ENCODE results near the gene ASTN1.

The ASTN1 gene

DNA sequence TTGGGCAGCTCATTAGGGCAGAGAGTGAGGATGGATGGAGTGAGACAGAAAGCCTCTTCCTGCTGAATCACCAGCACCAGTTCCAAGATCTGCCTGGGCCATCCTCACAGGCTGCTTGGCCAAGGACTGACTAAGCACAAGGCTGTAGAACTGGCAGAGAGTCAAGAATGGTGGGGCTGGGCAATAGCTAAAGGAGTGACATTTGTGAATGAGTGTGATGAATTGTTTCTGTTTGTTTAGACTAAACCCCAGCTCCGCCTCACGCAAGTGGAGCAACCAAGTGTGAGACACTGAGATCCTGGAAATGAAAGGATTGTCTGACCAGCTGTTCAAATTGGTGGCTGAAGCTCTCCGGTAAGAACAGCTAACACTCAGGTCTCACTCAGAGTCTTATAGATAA lies 44.8 kb upstream of the ASTN1 start (continued):
- TF ChIP-seq, protein P1, sequence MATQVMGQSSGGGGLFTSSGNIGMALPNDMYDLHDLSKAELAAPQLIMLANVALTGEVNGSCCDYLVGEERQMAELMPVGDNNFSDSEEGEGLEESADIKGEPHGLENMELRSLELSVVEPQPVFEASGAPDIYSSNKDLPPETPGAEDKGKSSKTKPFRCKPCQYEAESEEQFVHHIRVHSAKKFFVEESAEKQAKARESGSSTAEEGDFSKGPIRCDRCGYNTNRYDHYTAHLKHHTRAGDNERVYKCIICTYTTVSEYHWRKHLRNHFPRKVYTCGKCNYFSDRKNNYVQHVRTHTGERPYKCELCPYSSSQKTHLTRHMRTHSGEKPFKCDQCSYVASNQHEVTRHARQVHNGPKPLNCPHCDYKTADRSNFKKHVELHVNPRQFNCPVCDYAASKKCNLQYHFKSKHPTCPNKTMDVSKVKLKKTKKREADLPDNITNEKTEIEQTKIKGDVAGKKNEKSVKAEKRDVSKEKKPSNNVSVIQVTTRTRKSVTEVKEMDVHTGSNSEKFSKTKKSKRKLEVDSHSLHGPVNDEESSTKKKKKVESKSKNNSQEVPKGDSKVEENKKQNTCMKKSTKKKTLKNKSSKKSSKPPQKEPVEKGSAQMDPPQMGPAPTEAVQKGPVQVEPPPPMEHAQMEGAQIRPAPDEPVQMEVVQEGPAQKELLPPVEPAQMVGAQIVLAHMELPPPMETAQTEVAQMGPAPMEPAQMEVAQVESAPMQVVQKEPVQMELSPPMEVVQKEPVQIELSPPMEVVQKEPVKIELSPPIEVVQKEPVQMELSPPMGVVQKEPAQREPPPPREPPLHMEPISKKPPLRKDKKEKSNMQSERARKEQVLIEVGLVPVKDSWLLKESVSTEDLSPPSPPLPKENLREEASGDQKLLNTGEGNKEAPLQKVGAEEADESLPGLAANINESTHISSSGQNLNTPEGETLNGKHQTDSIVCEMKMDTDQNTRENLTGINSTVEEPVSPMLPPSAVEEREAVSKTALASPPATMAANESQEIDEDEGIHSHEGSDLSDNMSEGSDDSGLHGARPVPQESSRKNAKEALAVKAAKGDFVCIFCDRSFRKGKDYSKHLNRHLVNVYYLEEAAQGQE (tag by site-specific recombination; IDR thresholded peaks at IDR 0.05) = no peak
- TF ChIP-seq PRDM1 (tag by site-specific recombination; IDR thresholded peaks at IDR 0.05) (no peak), KLF1 (tag by site-specific recombination; IDR thresholded peaks at IDR 0.05) (peak; percentile 53; the same call in 1 of the 2 replicates), GLIS2 (tag by site-specific recombination; IDR thresholded peaks at IDR 0.05) (no peak), GLIS1 (tag by site-specific recombination; IDR thresholded peaks at IDR 0.05) (peak; percentile 32; the same call in 1 of the 2 replicates), ZSCAN16 (tag by site-specific recombination; IDR thresholded peaks at IDR 0.05) (no peak), BCL11B (tag by site-specific recombination; IDR thresholded peaks at IDR 0.05; ENCODE audit: low read depth) (no peak), SETDB1 (IDR thresholded peaks at IDR 0.05; ENCODE audit: insufficient read length, low read length) (no peak), ZNF416 (tag by site-specific recombination; IDR thresholded peaks at IDR 0.05) (no peak), ZNF777 (tag by site-specific recombination; IDR thresholded peaks at IDR 0.05; ENCODE audit: borderline replicate concordance) (no peak), ZNF169 (tag by site-specific recombination; IDR thresholded peaks at IDR 0.05) (no peak)
- TF ChIP-seq, protein P2, sequence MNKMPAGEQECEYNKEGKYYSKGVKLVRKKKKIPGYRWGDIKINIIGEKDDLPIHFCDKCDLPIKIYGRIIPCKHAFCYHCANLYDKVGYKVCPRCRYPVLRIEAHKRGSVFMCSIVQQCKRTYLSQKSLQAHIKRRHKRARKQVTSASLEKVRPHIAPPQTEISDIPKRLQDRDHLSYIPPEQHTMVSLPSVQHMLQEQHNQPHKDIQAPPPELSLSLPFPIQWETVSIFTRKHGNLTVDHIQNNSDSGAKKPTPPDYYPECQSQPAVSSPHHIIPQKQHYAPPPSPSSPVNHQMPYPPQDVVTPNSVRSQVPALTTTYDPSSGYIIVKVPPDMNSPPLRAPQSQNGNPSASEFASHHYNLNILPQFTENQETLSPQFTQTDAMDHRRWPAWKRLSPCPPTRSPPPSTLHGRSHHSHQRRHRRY (tag by site-specific recombination; IDR thresholded peaks at IDR 0.05) = no peak
- TF ChIP-seq, protein P3, sequence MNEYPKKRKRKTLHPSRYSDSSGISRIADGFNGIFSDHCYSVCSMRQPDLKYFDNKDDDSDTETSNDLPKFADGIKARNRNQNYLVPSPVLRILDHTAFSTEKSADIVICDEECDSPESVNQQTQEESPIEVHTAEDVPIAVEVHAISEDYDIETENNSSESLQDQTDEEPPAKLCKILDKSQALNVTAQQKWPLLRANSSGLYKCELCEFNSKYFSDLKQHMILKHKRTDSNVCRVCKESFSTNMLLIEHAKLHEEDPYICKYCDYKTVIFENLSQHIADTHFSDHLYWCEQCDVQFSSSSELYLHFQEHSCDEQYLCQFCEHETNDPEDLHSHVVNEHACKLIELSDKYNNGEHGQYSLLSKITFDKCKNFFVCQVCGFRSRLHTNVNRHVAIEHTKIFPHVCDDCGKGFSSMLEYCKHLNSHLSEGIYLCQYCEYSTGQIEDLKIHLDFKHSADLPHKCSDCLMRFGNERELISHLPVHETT (tag by site-specific recombination; IDR thresholded peaks at IDR 0.05) = peak; percentile 77
- TF ChIP-seq, protein P4, sequence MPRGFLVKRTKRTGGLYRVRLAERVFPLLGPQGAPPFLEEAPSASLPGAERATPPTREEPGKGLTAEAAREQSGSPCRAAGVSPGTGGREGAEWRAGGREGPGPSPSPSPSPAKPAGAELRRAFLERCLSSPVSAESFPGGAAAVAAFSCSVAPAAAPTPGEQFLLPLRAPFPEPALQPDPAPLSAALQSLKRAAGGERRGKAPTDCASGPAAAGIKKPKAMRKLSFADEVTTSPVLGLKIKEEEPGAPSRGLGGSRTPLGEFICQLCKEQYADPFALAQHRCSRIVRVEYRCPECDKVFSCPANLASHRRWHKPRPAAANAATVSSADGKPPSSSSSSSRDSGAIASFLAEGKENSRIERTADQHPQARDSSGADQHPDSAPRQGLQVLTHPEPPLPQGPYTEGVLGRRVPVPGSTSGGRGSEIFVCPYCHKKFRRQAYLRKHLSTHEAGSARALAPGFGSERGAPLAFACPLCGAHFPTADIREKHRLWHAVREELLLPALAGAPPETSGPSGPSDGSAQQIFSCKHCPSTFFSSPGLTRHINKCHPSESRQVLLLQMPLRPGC (tag by site-specific recombination; IDR thresholded peaks at IDR 0.05) = peak; percentile 88
- TF ChIP-seq, protein P5, sequence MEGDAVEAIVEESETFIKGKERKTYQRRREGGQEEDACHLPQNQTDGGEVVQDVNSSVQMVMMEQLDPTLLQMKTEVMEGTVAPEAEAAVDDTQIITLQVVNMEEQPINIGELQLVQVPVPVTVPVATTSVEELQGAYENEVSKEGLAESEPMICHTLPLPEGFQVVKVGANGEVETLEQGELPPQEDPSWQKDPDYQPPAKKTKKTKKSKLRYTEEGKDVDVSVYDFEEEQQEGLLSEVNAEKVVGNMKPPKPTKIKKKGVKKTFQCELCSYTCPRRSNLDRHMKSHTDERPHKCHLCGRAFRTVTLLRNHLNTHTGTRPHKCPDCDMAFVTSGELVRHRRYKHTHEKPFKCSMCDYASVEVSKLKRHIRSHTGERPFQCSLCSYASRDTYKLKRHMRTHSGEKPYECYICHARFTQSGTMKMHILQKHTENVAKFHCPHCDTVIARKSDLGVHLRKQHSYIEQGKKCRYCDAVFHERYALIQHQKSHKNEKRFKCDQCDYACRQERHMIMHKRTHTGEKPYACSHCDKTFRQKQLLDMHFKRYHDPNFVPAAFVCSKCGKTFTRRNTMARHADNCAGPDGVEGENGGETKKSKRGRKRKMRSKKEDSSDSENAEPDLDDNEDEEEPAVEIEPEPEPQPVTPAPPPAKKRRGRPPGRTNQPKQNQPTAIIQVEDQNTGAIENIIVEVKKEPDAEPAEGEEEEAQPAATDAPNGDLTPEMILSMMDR (tag by site-specific recombination; IDR thresholded peaks at IDR 0.05) = no peak
- TF ChIP-seq, protein P6, sequence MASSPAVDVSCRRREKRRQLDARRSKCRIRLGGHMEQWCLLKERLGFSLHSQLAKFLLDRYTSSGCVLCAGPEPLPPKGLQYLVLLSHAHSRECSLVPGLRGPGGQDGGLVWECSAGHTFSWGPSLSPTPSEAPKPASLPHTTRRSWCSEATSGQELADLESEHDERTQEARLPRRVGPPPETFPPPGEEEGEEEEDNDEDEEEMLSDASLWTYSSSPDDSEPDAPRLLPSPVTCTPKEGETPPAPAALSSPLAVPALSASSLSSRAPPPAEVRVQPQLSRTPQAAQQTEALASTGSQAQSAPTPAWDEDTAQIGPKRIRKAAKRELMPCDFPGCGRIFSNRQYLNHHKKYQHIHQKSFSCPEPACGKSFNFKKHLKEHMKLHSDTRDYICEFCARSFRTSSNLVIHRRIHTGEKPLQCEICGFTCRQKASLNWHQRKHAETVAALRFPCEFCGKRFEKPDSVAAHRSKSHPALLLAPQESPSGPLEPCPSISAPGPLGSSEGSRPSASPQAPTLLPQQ (tag by site-specific recombination; IDR thresholded peaks at IDR 0.05) = peak; percentile 82
